ENCODE results near the gene CACNA2D3.

DNA sequence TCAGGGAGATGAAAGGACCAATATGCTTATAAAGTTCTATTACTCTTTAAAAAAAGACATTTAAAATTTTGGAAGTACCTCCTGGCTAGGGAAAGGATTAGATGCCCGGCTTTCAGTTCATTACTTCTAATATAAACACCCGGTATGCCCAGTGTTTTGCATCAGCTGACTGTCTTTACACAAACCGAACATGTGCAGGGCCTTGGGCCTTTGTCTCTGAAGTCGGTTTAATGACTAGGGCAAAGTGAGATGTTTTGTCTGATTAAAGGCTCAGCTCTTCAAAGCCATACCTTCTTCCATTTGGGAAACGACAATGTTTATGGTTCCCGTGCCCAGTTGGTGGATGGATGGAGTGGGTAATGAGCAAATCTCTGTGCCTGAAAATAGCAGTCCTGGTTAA, 984.8 kb downstream of the CACNA2D3 start:
- TF ChIP-seq EZH2 (IDR thresholded peaks at IDR 0.05; ENCODE audit: insufficient read depth, poor library complexity, severe bottlenecking) (no peak), EZH2phosphoT487 (IDR thresholded peaks at IDR 0.05; ENCODE audit: insufficient read depth, low read depth) (no peak)
